ENCODE measurements around the gene CFAP73. TPM values are rescaled to one million over a fixed set of nuclear protein-coding genes. Genes with fewer than 3 reads are reported as not detected.

The CFAP73 gene
- total and polyA plus RNA-seq, 10 of the 15 experiments (the other 5 are each of a cell fraction or from before 2014, with no cell fraction given) = 0.18 TPM; not detected in 9

- ChIA-PET RAD21 (ENCODE audit: unreplicated experiment) (interaction anchor here (0.6 to 2.4 kb wide), 6 partner anchors 8 to 1088 kb away, joined by 3 to 10 read pairs (median 4); no protein-coding TSS in a partner anchor), POLR2A (interaction anchor here (0.6 to 2.9 kb wide), 7 partner anchors 14 to 121 kb away, joined by 3 to 21 read pairs (median 3); partner anchors contain the start of gene TPCN1)
- WGBS (ENCODE audit: insufficient coverage, insufficient replicate concordance, low lambda C conversion rate, missing lambda C conversion rate) = 10% methylated on average over 11 of the region's 11 CpGs
- peak; percentile 78; the same call in 1 of the 2 replicates for TF ChIP-seq ZNF217 (IDR thresholded peaks at IDR 0.05)
- TF ChIP-seq RELB (IDR thresholded peaks at IDR 0.05; ENCODE audit: low read depth) = no peak
- TF ChIP-seq KAT2A (conservative IDR thresholded peaks at IDR 0.05; ENCODE audit: control insufficient read depth, low read depth, low read length) = no peak
- no peak for TF ChIP-seq SIX5 (IDR thresholded peaks at IDR 0.05; ENCODE audit: low read depth, low read length, severe bottlenecking)
- TF ChIP-seq POLR2AphosphoS5 (IDR thresholded peaks at IDR 0.05; ENCODE audit: low read length) = no peak
- no peak for TF ChIP-seq EZH2 (IDR thresholded peaks at IDR 0.05; ENCODE audit: borderline replicate concordance, control insufficient read depth, low read depth, low read length)
- no peak for TF ChIP-seq CHD2 (IDR thresholded peaks at IDR 0.05; ENCODE audit: borderline replicate concordance, low read depth, low read length)
- TF ChIP-seq RAD51 (IDR thresholded peaks at IDR 0.05) = peak; percentile 67
- no peak for TF ChIP-seq ATF2 (IDR thresholded peaks at IDR 0.05; ENCODE audit: low read length)
- peak; percentile 32; the same call in 1 of the 2 replicates for TF ChIP-seq MXI1 (IDR thresholded peaks at IDR 0.05; ENCODE audit: low read depth, low read length)
- no peak for TF ChIP-seq TCF3 (IDR thresholded peaks at IDR 0.05; ENCODE audit: borderline replicate concordance, insufficient read depth, low read depth, low read length)
- TF ChIP-seq NR2C1 (IDR thresholded peaks at IDR 0.05) = no peak
- no peak for TF ChIP-seq MAX (IDR thresholded peaks at IDR 0.05; ENCODE audit: low read depth, low read length)
- TF ChIP-seq RCOR1 (conservative IDR thresholded peaks at IDR 0.05; ENCODE audit: low read depth, low read length) = 0 out of 2 replicates have a peak, but pooled peaks have one; percentile 41
- no peak for TF ChIP-seq YBX1 (IDR thresholded peaks at IDR 0.05)
- TF ChIP-seq KLF5 (IDR thresholded peaks at IDR 0.05; ENCODE audit: partially characterized antibody) = no peak
- peak in 1 of 2 experiments; percentile 7; a peak in 1 of 4 replicates for TF ChIP-seq BHLHE40 (IDR thresholded peaks at IDR 0.05; ENCODE audit: borderline replicate concordance in 1 of 2, low read depth in 2 of 2, low read length in 1 of 2)
- TF ChIP-seq TAF1 (IDR thresholded peaks at IDR 0.05; ENCODE audit: borderline replicate concordance, low read depth, low read length) = no peak
- TF ChIP-seq TARDBP (IDR thresholded peaks at IDR 0.05; ENCODE audit: borderline replicate concordance) = no peak
- no peak for TF ChIP-seq ZNF207 (IDR thresholded peaks at IDR 0.05; ENCODE audit: borderline replicate concordance)
Observed at GRCh38 chr12:113186033-113186365, 36.5 kb downstream of the CFAP73 start.

More at GRCh38 chr12:113186033-113186365, 36.5 kb downstream of the CFAP73 start:
- Histone ChIP-seq H4K20me1 (ENCODE audit: control insufficient read depth, insufficient read depth) (no peaks in the 10 kb centered on the region), H3K4me1 (ENCODE audit: control insufficient read depth, insufficient read depth, low read length) (peaks cover 9% of the 10 kb centered on the region), H3K9me3 (replicated peaks; ENCODE audit: control insufficient read depth, insufficient read depth, low read length) (no peaks in the 10 kb centered on the region), H2AFZ (ENCODE audit: control insufficient read depth, low read depth, low read length) (peak overlapping the region; percentile 97), H3K9ac (ENCODE audit: control insufficient read depth, insufficient read depth, low read length) (peak overlapping the region; percentile 97), H3K27me3 (replicated peaks in 1 of 2; ENCODE audit: control insufficient read depth in 2 of 2, insufficient read depth in 2 of 2, low read length in 1 of 2) (no peaks in the 10 kb centered on the region), H3K4me3 (peak overlapping the region; percentile 86), H3K4me2 (ENCODE audit: control insufficient read depth, insufficient read depth) (peak overlapping the region; percentile 93), H3K79me2 (ENCODE audit: control insufficient read depth, insufficient read depth, low read length) (peaks cover 49% of the 10 kb centered on the region), H3K36me3 (ENCODE audit: control insufficient read depth in 2 of 2, insufficient read depth in 2 of 2, low read length in 1 of 2) (peaks cover 3 to 15% of the 10 kb centered on the region in 2 experiments; a peak in 3 of 4 replicates), H3K27ac (ENCODE audit: control insufficient read depth, insufficient read depth) (peak overlapping the region; percentile 94)
- peak; percentile 7 for ATAC-seq
- SMC1A ChIA-PET (ENCODE audit: uncharacterized antibody, unreplicated experiment) = interaction anchor here (0.8 to 4.4 kb wide), 10 partner anchors 9 to 236 kb away, joined by 3 to 24 read pairs (median 6); partner anchors contain the start of genes SDSL and SLC8B1
- in situ Hi-C loops (cut with MboI) = no loop called here
- intact Hi-C loops (cut with micrococcal nuclease; ENCODE audit: unreplicated experiment) = loop anchor here (2.0 to 5.0 kb wide), 3 partner anchors 23 to 236 kb away; partner anchors contain the start of genes SDSL and TPCN1
- CTCF ChIA-PET = interaction anchor here (0.7 to 3.9 kb wide), 7 partner anchors 10 to 193 kb away, joined by 3 to 24 read pairs (median 7); no protein-coding TSS in a partner anchor
- no peak for FAIRE-seq
- BruUV-seq (replicated peaks) = no TSS peak
- no peak for DNase-seq (ENCODE audit: low read depth, low spot score)
